DND-41 (cell line): ENCODE measurements around the gene ZNF652.

Experiments used
- ATAC-seq: fragments of 200-7000 bp; cut with Tn5 transposase; 3 replicates; pipeline ENCODE4 v1.9.1; 2021; ENCODE audit warnings: low read depth; ENCODE audit not compliant: insufficient read depth
- DNase-seq: peaks from one replicate; pipeline ENCODE4 v3.0.0-alpha.2; 2020
- H2AFZ ChIP-seq: 2 replicates; pipeline ENCODE4 v1.6.0; 2012; ENCODE audit warnings: low read depth, low read length
- H3K27ac ChIP-seq: 2 replicates; pipeline ENCODE4 v1.5.1; 2012; ENCODE audit warnings: low read length, inconsistent platforms
- H3K27me3 ChIP-seq: fragments of 200-600 bp; sonication (generic); 2 replicates; pipeline ENCODE4 v1.6.0; 2012; ENCODE audit warnings: low read length, mild to moderate bottlenecking, inconsistent platforms; ENCODE audit not compliant: insufficient read depth, poor library complexity
- H3K36me3 ChIP-seq: 2 replicates; pipeline ENCODE4 v1.5.1; 2012; ENCODE audit warnings: low read length, inconsistent platforms; ENCODE audit not compliant: insufficient read depth
- H3K4me1 ChIP-seq: 2 replicates; pipeline ENCODE4 v1.5.1; 2012; ENCODE audit warnings: mild to moderate bottlenecking, low read length; ENCODE audit not compliant: insufficient read depth
- H3K4me2 ChIP-seq: 2 replicates; pipeline ENCODE4 v1.6.0; 2012; ENCODE audit warnings: mild to moderate bottlenecking, moderate library complexity, low read length, inconsistent platforms; ENCODE audit not compliant: insufficient read depth
- H3K4me3 ChIP-seq, 2 experiments: fragments of 200-600 bp in 1 of 2; shearing (Covaris generic) in 1 of 2; 2 replicates each; pipeline ENCODE4 v1.5.1; 2012 to 2016; ENCODE audit warnings: inconsistent platforms in 2 of 2, low read length in 2 of 2, mild to moderate bottlenecking in 2 of 2, low read depth in 1 of 2, moderate library complexity in 1 of 2
- H3K79me2 ChIP-seq: 2 replicates; pipeline ENCODE4 v1.6.0; 2012; ENCODE audit warnings: low read length, inconsistent platforms; ENCODE audit not compliant: insufficient read depth
- H3K9ac ChIP-seq: 2 replicates; pipeline ENCODE4 v1.6.0; 2012; ENCODE audit warnings: low read depth, mild to moderate bottlenecking, inconsistent platforms, low read length, moderate library complexity
- H3K9me3 ChIP-seq: 2 replicates; pipeline ENCODE4 v1.5.1; 2012; ENCODE audit warnings: low read length, moderate library complexity, mild to moderate bottlenecking, inconsistent platforms; ENCODE audit not compliant: insufficient read depth, severe bottlenecking
- H4K20me1 ChIP-seq: 2 replicates; pipeline ENCODE4 v1.6.0; 2012; ENCODE audit warnings: low read length; ENCODE audit not compliant: insufficient read depth
- EZH2 ChIP-seq: IDR thresholded peaks from 3 replicates; pipeline ENCODE4 v1.6.1; 2012; ENCODE audit warnings: borderline replicate concordance, low read depth, mild to moderate bottlenecking, moderate library complexity, low read length, inconsistent platforms; ENCODE audit not compliant: severe bottlenecking
- TF ChIP-seq, protein P1 (sequence below): IDR thresholded peaks from 2 replicates; pipeline ENCODE4 v1.5.1; 2012; ENCODE audit warnings: borderline replicate concordance, low read length, moderate library complexity, mild to moderate bottlenecking; ENCODE audit not compliant: poor library complexity, severe bottlenecking; ENCODE audit errors: extremely low read depth

Gene ZNF652

DNA sequence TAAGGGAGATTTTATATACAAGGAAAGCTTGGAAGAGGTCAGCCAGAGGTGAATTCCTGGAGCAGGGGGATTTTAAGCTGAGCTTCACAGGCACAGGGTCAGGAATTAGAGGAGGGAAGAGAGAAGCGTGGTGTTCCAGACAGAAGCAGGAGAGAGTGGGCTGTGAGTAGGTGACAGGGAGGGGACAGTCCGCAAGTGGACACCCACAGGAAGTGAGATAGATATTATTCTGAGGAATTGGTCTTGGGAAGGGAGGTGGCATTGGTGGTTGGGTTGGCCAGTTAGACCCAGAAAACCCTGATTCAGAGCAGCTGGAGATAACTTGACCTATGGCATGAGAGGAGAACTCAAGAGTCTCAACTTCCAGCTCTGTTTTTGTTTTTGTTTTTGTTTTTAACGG is 37.9 kb upstream of the ZNF652 start:
- Histone ChIP-seq H3K36me3 (peaks cover 24% of the 10 kb centered on the region), H3K4me1 (no peaks in the 10 kb centered on the region), H3K4me2 (no peak overlapping the region), H3K27me3 (peaks cover 4% of the 10 kb centered on the region), H3K9ac (no peak overlapping the region), H2AFZ (no peak overlapping the region), H3K4me3 (no peak overlapping the region), H3K9me3 (no peaks in the 10 kb centered on the region), H3K79me2 (no peaks in the 10 kb centered on the region), H3K27ac (no peak overlapping the region), H4K20me1 (peaks cover 4% of the 10 kb centered on the region; the same call in 1 of the 2 replicates)
- TF ChIP-seq, protein P1, sequence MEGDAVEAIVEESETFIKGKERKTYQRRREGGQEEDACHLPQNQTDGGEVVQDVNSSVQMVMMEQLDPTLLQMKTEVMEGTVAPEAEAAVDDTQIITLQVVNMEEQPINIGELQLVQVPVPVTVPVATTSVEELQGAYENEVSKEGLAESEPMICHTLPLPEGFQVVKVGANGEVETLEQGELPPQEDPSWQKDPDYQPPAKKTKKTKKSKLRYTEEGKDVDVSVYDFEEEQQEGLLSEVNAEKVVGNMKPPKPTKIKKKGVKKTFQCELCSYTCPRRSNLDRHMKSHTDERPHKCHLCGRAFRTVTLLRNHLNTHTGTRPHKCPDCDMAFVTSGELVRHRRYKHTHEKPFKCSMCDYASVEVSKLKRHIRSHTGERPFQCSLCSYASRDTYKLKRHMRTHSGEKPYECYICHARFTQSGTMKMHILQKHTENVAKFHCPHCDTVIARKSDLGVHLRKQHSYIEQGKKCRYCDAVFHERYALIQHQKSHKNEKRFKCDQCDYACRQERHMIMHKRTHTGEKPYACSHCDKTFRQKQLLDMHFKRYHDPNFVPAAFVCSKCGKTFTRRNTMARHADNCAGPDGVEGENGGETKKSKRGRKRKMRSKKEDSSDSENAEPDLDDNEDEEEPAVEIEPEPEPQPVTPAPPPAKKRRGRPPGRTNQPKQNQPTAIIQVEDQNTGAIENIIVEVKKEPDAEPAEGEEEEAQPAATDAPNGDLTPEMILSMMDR, result no peak
- no peak for TF ChIP-seq EZH2
- no peak for DNase-seq
- ATAC-seq, result no peak

DNA sequence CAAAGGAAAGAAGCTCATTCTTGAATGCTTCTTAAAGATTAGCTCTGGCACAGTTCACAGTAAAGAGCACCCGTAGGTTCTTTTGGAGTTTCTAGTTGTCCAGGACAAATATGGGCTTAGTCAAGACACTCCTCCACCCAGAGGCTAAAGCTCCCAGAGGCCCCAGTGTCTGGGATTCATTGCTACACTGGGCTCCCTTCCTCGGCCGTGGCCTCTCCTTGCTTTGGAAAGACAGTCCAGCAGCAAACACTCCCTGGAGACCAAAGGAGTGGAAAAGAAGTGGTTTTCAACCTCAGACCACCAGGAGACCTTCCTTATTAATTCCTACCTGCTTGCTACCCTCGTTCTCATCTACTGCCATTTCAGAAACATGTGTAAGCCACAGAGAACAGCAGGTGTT is 35.5 kb upstream of the ZNF652 start:
- H3K36me3 ChIP-seq, result 0 out of 2 replicates have a peak, but pooled peaks cover 2% of the 10 kb centered on the region
- DNase-seq (no peak), ATAC-seq (no peak)
- 0 out of 2 replicates have a peak overlapping the region, but pooled peaks have one; percentile 9 for H2AFZ ChIP-seq
- H3K4me2 ChIP-seq, result no peak overlapping the region
- H4K20me1 ChIP-seq, result no peaks in the 10 kb centered on the region
- no peaks in the 10 kb centered on the region for H3K4me1 ChIP-seq
- TF ChIP-seq, protein P1, result no peak
- TF ChIP-seq EZH2, result no peak
- no peak overlapping the region for H3K9ac ChIP-seq
- no peak overlapping the region for H3K4me3 ChIP-seq
- H3K27me3 ChIP-seq, result peaks cover 4% of the 10 kb centered on the region
- H3K79me2 ChIP-seq, result no peaks in the 10 kb centered on the region
- H3K27ac ChIP-seq, result no peak overlapping the region
- no peaks in the 10 kb centered on the region for H3K9me3 ChIP-seq

DNA sequence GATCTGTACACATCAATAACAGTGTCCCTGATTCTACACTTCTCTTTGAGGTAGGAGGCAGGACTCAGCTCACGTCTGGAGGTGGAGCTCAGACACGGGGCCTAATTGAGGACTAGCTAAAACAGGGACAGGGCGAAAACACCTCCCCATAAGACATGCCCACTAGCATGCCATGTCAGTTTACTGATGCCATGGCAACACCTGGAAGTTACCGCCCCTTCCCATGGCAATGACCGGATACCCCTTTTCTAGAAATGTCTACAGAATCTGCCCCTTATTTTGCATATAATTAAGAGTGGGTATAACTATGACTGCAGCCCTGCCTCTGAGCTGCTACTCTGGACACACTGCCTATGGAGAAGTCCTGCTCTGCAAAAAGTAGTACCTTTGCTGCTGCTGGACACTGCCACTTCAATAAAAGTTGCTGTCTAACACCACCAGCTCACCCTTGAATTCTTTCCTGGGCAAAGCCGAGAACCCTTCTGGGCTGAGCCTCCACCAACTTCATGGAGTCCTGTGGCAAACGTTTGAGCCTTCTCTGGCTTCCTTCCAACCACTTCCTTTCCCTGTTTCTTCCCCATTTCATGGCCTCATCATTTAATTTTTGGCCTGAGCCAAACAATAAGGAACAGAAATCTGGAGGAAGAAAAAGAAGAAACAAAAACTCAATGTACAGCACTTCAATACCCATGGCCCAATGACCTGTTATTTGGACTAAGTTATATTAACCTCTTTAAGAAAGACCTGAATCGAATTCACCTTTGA is 31.6 kb upstream of the ZNF652 start:
- no peaks in the 10 kb centered on the region for H3K4me1 ChIP-seq
- ATAC-seq (no peak), DNase-seq (no peak)
- H3K4me3 ChIP-seq, result no peak overlapping the region
- H4K20me1 ChIP-seq, result no peaks in the 10 kb centered on the region
- H3K79me2 ChIP-seq, result no peaks in the 10 kb centered on the region
- TF ChIP-seq, protein P1, result no peak
- TF ChIP-seq EZH2, result no peak
- no peaks in the 10 kb centered on the region for H3K36me3 ChIP-seq
- no peak overlapping the region for H3K4me2 ChIP-seq
- H3K27ac ChIP-seq, result no peak overlapping the region
- H3K9ac ChIP-seq, result no peak overlapping the region
- H3K9me3 ChIP-seq, result no peaks in the 10 kb centered on the region
- H2AFZ ChIP-seq, result no peak overlapping the region
- H3K27me3 ChIP-seq, result peaks cover 4% of the 10 kb centered on the region
